Breast epithelium (tissue), 4 donors: ENCODE measurements around the gene EVL. TPM values are rescaled to one million over a fixed set of nuclear protein-coding genes. Genes with fewer than 3 reads are reported as not detected.

Source experiments
- DNase-seq, 2 donors: peaks; one replicate each; pipeline ENCODE4 v3.0.0-alpha.2; 2019; ENCODE audit warnings: low spot score in 2 of 2
- H3K27ac ChIP-seq, 2 donors: fragments of 200-600 bp; sonication (generic) in 1 of 2; one replicate each; pipeline ENCODE4 v1.5.1; 2016 to 2019; ENCODE audit warnings: mild to moderate bottlenecking in 1 of 2
- H3K27me3 ChIP-seq, 2 donors: fragments of 200-600 bp; sonication (generic) in 1 of 2; one replicate each; pipeline versions ENCODE4 v1.5.1 to v1.6.0; 2017 to 2019; ENCODE audit warnings: control low read depth in 1 of 2, mild to moderate bottlenecking in 1 of 2
- H3K36me3 ChIP-seq: fragments of 200-600 bp; one replicate; pipeline ENCODE4 v1.5.1; 2019
- H3K4me1 ChIP-seq, 2 donors: fragments of 200-600 bp; sonication (generic); one replicate each; pipeline ENCODE4 v1.5.1; 2016 to 2019; ENCODE audit warnings: control low read depth in 1 of 2
- H3K4me3 ChIP-seq, 3 donors: fragments of 200-600 bp; sonication (generic); 1 replicate in 2 of 3; 2 replicates in 1 of 3; pipeline ENCODE4 v1.5.1; 2016 to 2019; ENCODE audit warnings: mild to moderate bottlenecking in 3 of 3, moderate library complexity in 2 of 3
- H3K9me3 ChIP-seq, 2 donors: fragments of 200-600 bp; sonication (generic) in 1 of 2; one replicate each; pipeline ENCODE4 v1.5.1; 2016 to 2019; ENCODE audit warnings: control low read depth in 1 of 2
- CTCF ChIP-seq, 3 donors: fragments of 450-650 bp; IDR thresholded peaks; one replicate each; pipeline ENCODE4 v1.5.1; 2016 to 2017; ENCODE audit warnings: antibody characterized with exemption in 3 of 3, mild to moderate bottlenecking in 3 of 3, moderate library complexity in 3 of 3
- POLR2A ChIP-seq: fragments of 450-650 bp; IDR thresholded peaks from one replicate; pipeline ENCODE4 v1.6.1; 2016; ENCODE audit warnings: antibody characterized with exemption, mild to moderate bottlenecking, moderate library complexity
- POLR2AphosphoS5 ChIP-seq, 3 donors: sonication (generic); formaldehyde crosslinking; IDR thresholded peaks; one replicate each; pipeline ENCODE4 v1.6.1; 2017; ENCODE audit warnings: antibody characterized with exemption in 3 of 3
- intact Hi-C: fragments of 100-400 bp; cut with DNase I; formaldehyde crosslinking; loops from one replicate; pipeline ENCODE4 v1.15.1; 2023; ENCODE audit warnings: low total_unique reads
- total RNA-seq, 3 donors: library from RNA; depleted of rRNA; stranded (reverse); fragments of >200 nt; gene quantifications; one replicate each; pipeline ENCODE4 v1.1.0, GENCODE V29; 2016

The EVL gene
- total RNA-seq, 3 donors from 2014 or later = 50.7 to 116 (median 107) TPM

- DNase-seq = no peak
- H3K36me3 ChIP-seq = no peaks in the 10 kb centered on the region
- intact Hi-C loops = no loop called here
- TF ChIP-seq CTCF (IDR thresholded peaks at IDR 0.05) (no peak), POLR2AphosphoS5 (IDR thresholded peaks at IDR 0.05) (no peak), POLR2A (no peak)
- no peaks in the 10 kb centered on the region for H3K27me3 ChIP-seq
- H3K9me3 ChIP-seq = no peaks in the 10 kb centered on the region
- H3K27ac ChIP-seq = peak overlapping the region; percentile 57 to 80
- H3K4me1 ChIP-seq = peaks cover 0 to 4% of the 10 kb centered on the region in 2 donors
- H3K4me3 ChIP-seq = no peak overlapping the region
Observed at GRCh38 chr14:100132161-100132902, 67.1 kb downstream of the EVL start.

GRCh38 chr14:100132903-100133510, 67.8 kb downstream of the EVL start:
- H3K9me3 ChIP-seq = no peaks in the 10 kb centered on the region
- no peak overlapping the region for H3K4me3 ChIP-seq
- peak overlapping the region; percentile 57 to 80 for H3K27ac ChIP-seq
- no peaks in the 10 kb centered on the region for H3K27me3 ChIP-seq
- no peak for DNase-seq
- H3K36me3 ChIP-seq = no peaks in the 10 kb centered on the region
- H3K4me1 ChIP-seq = peaks cover 0 to 4% of the 10 kb centered on the region in 2 donors
- no peak for TF ChIP-seq CTCF (IDR thresholded peaks at IDR 0.05)
- no peak for TF ChIP-seq POLR2AphosphoS5 (IDR thresholded peaks at IDR 0.05)
- TF ChIP-seq POLR2A = no peak
- intact Hi-C loops = no loop called here

GRCh38 chr14:100134586-100134985, 69.4 kb downstream of the EVL start:
- H3K27me3 ChIP-seq = no peaks in the 10 kb centered on the region
- intact Hi-C loops = no loop called here
- H3K36me3 ChIP-seq = no peaks in the 10 kb centered on the region
- no peak for DNase-seq
- H3K27ac ChIP-seq = no peak overlapping the region
- no peaks in the 10 kb centered on the region for H3K9me3 ChIP-seq
- H3K4me3 ChIP-seq = no peak overlapping the region
- H3K4me1 ChIP-seq = peaks cover 0 to 4% of the 10 kb centered on the region in 2 donors
- TF ChIP-seq CTCF (IDR thresholded peaks at IDR 0.05) (no peak), POLR2AphosphoS5 (IDR thresholded peaks at IDR 0.05) (no peak), POLR2A (no peak)

- Histone ChIP-seq H3K36me3 (no peaks in the 10 kb centered on the region), H3K27ac (no peak overlapping the region), H3K9me3 (no peaks in the 10 kb centered on the region), H3K27me3 (no peaks in the 10 kb centered on the region), H3K4me3 (no peak overlapping the region), H3K4me1 (peaks cover 0 to 4% of the 10 kb centered on the region in 2 donors)
- intact Hi-C loops = no loop called here
- DNase-seq = no peak
- TF ChIP-seq CTCF (IDR thresholded peaks at IDR 0.05) = no peak
- no peak for TF ChIP-seq POLR2AphosphoS5 (IDR thresholded peaks at IDR 0.05)
- no peak for TF ChIP-seq POLR2A
Observed at GRCh38 chr14:100135073-100135472, 69.9 kb downstream of the EVL start.

- Histone ChIP-seq H3K9me3 (no peaks in the 10 kb centered on the region), H3K4me3 (no peak overlapping the region), H3K4me1 (peaks cover 0 to 4% of the 10 kb centered on the region in 2 donors), H3K27me3 (no peaks in the 10 kb centered on the region), H3K27ac (no peak overlapping the region), H3K36me3 (no peaks in the 10 kb centered on the region)
- DNase-seq = no peak
- no peak for TF ChIP-seq POLR2AphosphoS5 (IDR thresholded peaks at IDR 0.05)
- no peak for TF ChIP-seq POLR2A
- TF ChIP-seq CTCF (IDR thresholded peaks at IDR 0.05) = no peak
- intact Hi-C loops = no loop called here
Observed at GRCh38 chr14:100135784-100136183, 70.6 kb downstream of the EVL start.
